ENCODE data around the gene NUP188. TPM values are rescaled to one million over a fixed set of nuclear protein-coding genes. Genes with fewer than 3 reads are reported as not detected.
A peak's percentile ranks its signal among the peaks of the same experiment; 100 is the strongest.
"Not testable (repeated sequence)": the region's sequence is repeated elsewhere in the genome, so short reads cannot be mapped to it uniquely, and the experiment has no call there.

NUP188 gene
- total RNA-seq, 1 experiment from 2014 or later: 47.3 TPM

- BruUV-seq (replicated peaks): no TSS peak
- no peaks in the 10 kb centered on the region for H3K27me3 Mint-ChIP-seq (ENCODE audit: insufficient read depth, unreplicated experiment)
- TF ChIP-seq CTCF (IDR thresholded peaks at IDR 0.05; ENCODE audit: unreplicated experiment): no peak
- no peak overlapping the region for H3K4me3 Mint-ChIP-seq (ENCODE audit: unreplicated experiment)
- POLR2A ChIA-PET: no interaction called here
- H3K9me3 Mint-ChIP-seq (ENCODE audit: unreplicated experiment): no peaks in the 10 kb centered on the region
- DNase-seq (ENCODE audit: unreplicated experiment): no peak
- CTCF ChIA-PET: interaction anchor here (4.1 kb wide), 1 partner anchor 8 kb away, joined by 22 read pairs; no protein-coding TSS in a partner anchor
- H3K36me3 Mint-ChIP-seq (ENCODE audit: insufficient read depth, unreplicated experiment): peaks cover 90% of the 10 kb centered on the region
- H3K4me1 Mint-ChIP-seq (ENCODE audit: insufficient read depth, unreplicated experiment): no peaks in the 10 kb centered on the region
- no peak overlapping the region for H3K27ac Mint-ChIP-seq (ENCODE audit: low read depth, unreplicated experiment)
- intact Hi-C loops (cut with micrococcal nuclease): no loop called here
These were observed 51.0 kb downstream of the NUP188 start for GRCh38 chr9:128998462-128998861.

GRCh38 chr9:128999581-129000206, 52.2 kb downstream of the NUP188 start:
- Mint-ChIP-seq H3K4me1 (ENCODE audit: insufficient read depth, unreplicated experiment) (no peaks in the 10 kb centered on the region), H3K9me3 (ENCODE audit: unreplicated experiment) (no peaks in the 10 kb centered on the region), H3K4me3 (ENCODE audit: unreplicated experiment) (no peak overlapping the region), H3K36me3 (ENCODE audit: insufficient read depth, unreplicated experiment) (peaks cover 91% of the 10 kb centered on the region), H3K27ac (ENCODE audit: low read depth, unreplicated experiment) (no peak overlapping the region), H3K27me3 (ENCODE audit: insufficient read depth, unreplicated experiment) (no peaks in the 10 kb centered on the region)
- ChIA-PET CTCF (interaction anchor here (0.6 to 4.1 kb wide), 3 partner anchors 7 to 1958 kb away, joined by 3 to 22 read pairs (median 4); no protein-coding TSS in a partner anchor), POLR2A (interaction anchor here (0.6 kb wide), 1 partner anchor 402 kb away, joined by 3 read pairs; no protein-coding TSS in a partner anchor)
- no peak for TF ChIP-seq CTCF (IDR thresholded peaks at IDR 0.05; ENCODE audit: unreplicated experiment)
- BruUV-seq (replicated peaks): no TSS peak
- intact Hi-C loops (cut with micrococcal nuclease): no loop called here
- DNase-seq (ENCODE audit: unreplicated experiment): no peak

GRCh38 chr9:129001504-129002325, 54.2 kb downstream of the NUP188 start:
- intact Hi-C loops (cut with micrococcal nuclease): no loop called here
- no peak for TF ChIP-seq CTCF (IDR thresholded peaks at IDR 0.05; ENCODE audit: unreplicated experiment)
- H3K27ac Mint-ChIP-seq (ENCODE audit: low read depth, unreplicated experiment): no peak overlapping the region
- H3K36me3 Mint-ChIP-seq (ENCODE audit: insufficient read depth, unreplicated experiment): peaks cover 80% of the 10 kb centered on the region
- no peak for DNase-seq (ENCODE audit: unreplicated experiment)
- BruUV-seq (replicated peaks): no TSS peak
- POLR2A ChIA-PET: interaction anchor here (1.0 kb wide), 1 partner anchor 170 kb away, joined by 3 read pairs; no protein-coding TSS in a partner anchor
- no peaks in the 10 kb centered on the region for H3K4me1 Mint-ChIP-seq (ENCODE audit: insufficient read depth, unreplicated experiment)
- no peaks in the 10 kb centered on the region for H3K27me3 Mint-ChIP-seq (ENCODE audit: insufficient read depth, unreplicated experiment)
- H3K9me3 Mint-ChIP-seq (ENCODE audit: unreplicated experiment): no peaks in the 10 kb centered on the region
- no peak overlapping the region for H3K4me3 Mint-ChIP-seq (ENCODE audit: unreplicated experiment)
- CTCF ChIA-PET: no interaction called here

- H3K27ac Mint-ChIP-seq (ENCODE audit: low read depth, unreplicated experiment): peak overlapping the region; percentile 39
- no peak overlapping the region for H3K4me3 Mint-ChIP-seq (ENCODE audit: unreplicated experiment)
- no peaks in the 10 kb centered on the region for H3K4me1 Mint-ChIP-seq (ENCODE audit: insufficient read depth, unreplicated experiment)
- CTCF ChIA-PET: no interaction called here
- no peak for TF ChIP-seq CTCF (IDR thresholded peaks at IDR 0.05; ENCODE audit: unreplicated experiment)
- intact Hi-C loops (cut with micrococcal nuclease): no loop called here
- peaks cover 79% of the 10 kb centered on the region for H3K36me3 Mint-ChIP-seq (ENCODE audit: insufficient read depth, unreplicated experiment)
- no peaks in the 10 kb centered on the region for H3K9me3 Mint-ChIP-seq (ENCODE audit: unreplicated experiment)
- no TSS peak for BruUV-seq (replicated peaks)
- no peak for DNase-seq (ENCODE audit: unreplicated experiment)
- H3K27me3 Mint-ChIP-seq (ENCODE audit: insufficient read depth, unreplicated experiment): no peaks in the 10 kb centered on the region
- POLR2A ChIA-PET: interaction anchor here (1.0 kb wide), 1 partner anchor 169 kb away, joined by 3 read pairs; no protein-coding TSS in a partner anchor
These were observed 55.5 kb downstream of the NUP188 start for GRCh38 chr9:129002992-129003391.

GRCh38 chr9:129004173-129004572, 56.7 kb downstream of the NUP188 start:
- H3K4me3 Mint-ChIP-seq (ENCODE audit: unreplicated experiment); BruUV-seq (replicated peaks); intact Hi-C loops (cut with micrococcal nuclease); H3K27ac Mint-ChIP-seq (ENCODE audit: low read depth, unreplicated experiment); H3K4me1 Mint-ChIP-seq (ENCODE audit: insufficient read depth, unreplicated experiment); H3K27me3 Mint-ChIP-seq (ENCODE audit: insufficient read depth, unreplicated experiment); DNase-seq (ENCODE audit: unreplicated experiment); H3K9me3 Mint-ChIP-seq (ENCODE audit: unreplicated experiment): not testable (repeated sequence)
- peaks cover 75% of the 10 kb centered on the region for H3K36me3 Mint-ChIP-seq (ENCODE audit: insufficient read depth, unreplicated experiment)
- ChIA-PET CTCF (interaction anchor here (0.6 to 0.9 kb wide), 8 partner anchors 10 to 1056 kb away, joined by 3 to 5 read pairs (median 4); no protein-coding TSS in a partner anchor), POLR2A (interaction anchor here (0.7 to 1.7 kb wide), 4 partner anchors 10 to 29 kb away, joined by 3 to 9 read pairs (median 3); no protein-coding TSS in a partner anchor)

Data from MCF 10A (cell line).